NCI-H345 treated with DMSO at 0.1 percent for 48 hours (cell line): ENCODE data around the gene HSPD1.
"Not testable (repeated sequence)": the region's sequence is repeated elsewhere in the genome, so short reads cannot be mapped to it uniquely, and the experiment has no call there.

Experiments
- DNase-seq: peaks from one replicate; lab custom pipeline; 2025; ENCODE audit not compliant: unreplicated experiment; lab: John Stamatoyannopoulos, UW

Gene HSPD1

GRCh38 chr2:197497326-197497725 is 2.3 kb downstream of the HSPD1 start:
- DNase-seq = no peak

- DNase-seq = no peak
Measured at GRCh38 chr2:197496695-197497094, 2.9 kb downstream of the HSPD1 start.

GRCh38 chr2:197495433-197496134 is 4.1 kb downstream of the HSPD1 start:
- DNase-seq = no peak

GRCh38 chr2:197487385-197487784 is 12.3 kb downstream of the HSPD1 start:
- DNase-seq = no peak

- DNase-seq = no peak
Measured at GRCh38 chr2:197486175-197486574, 13.5 kb downstream of the HSPD1 start.

- DNase-seq = not testable (repeated sequence)
Measured at GRCh38 chr2:197484248-197484647, 15.4 kb downstream of the HSPD1 start.

- no peak for DNase-seq
Measured at GRCh38 chr2:197480165-197481036, 19.2 kb downstream of the HSPD1 start.

GRCh38 chr2:197477797-197478196 is 21.8 kb downstream of the HSPD1 start:
- no peak for DNase-seq

GRCh38 chr2:197472166-197472565 is 27.5 kb downstream of the HSPD1 start:
- no peak for DNase-seq

- DNase-seq = no peak
Measured at GRCh38 chr2:197464175-197464574, 35.5 kb downstream of the HSPD1 start.

GRCh38 chr2:197461057-197461456 is 38.6 kb downstream of the HSPD1 start:
- DNase-seq = no peak

GRCh38 chr2:197460649-197461048 is 39.0 kb downstream of the HSPD1 start:
- DNase-seq = no peak

- no peak for DNase-seq
Measured at GRCh38 chr2:197455428-197455827, 44.2 kb downstream of the HSPD1 start.

- no peak for DNase-seq
Measured at GRCh38 chr2:197454923-197455322, 44.7 kb downstream of the HSPD1 start.

GRCh38 chr2:197453914-197454398 is 45.7 kb downstream of the HSPD1 start:
- no peak for DNase-seq

- DNase-seq = peak; percentile 97
Measured at GRCh38 chr2:197453123-197453913, 46.3 kb downstream of the HSPD1 start, which contains the start of gene COQ10B. TSS of gene COQ10B (plus strand) at chr2:197453552. CDS start at chr2:197453561, 9 bp downstream.

- DNase-seq = no peak
Measured at GRCh38 chr2:197452754-197453122, 46.9 kb downstream of the HSPD1 start.

GRCh38 chr2:197450935-197451358 is 48.7 kb downstream of the HSPD1 start:
- not testable (repeated sequence) for DNase-seq

GRCh38 chr2:197450465-197450864 is 49.2 kb downstream of the HSPD1 start:
- no peak for DNase-seq

- DNase-seq = no peak
Measured at GRCh38 chr2:197446844-197447243, 52.8 kb downstream of the HSPD1 start.

GRCh38 chr2:197445746-197446145 is 53.9 kb downstream of the HSPD1 start:
- no peak for DNase-seq
